Right cardiac atrium (tissue), 5 donors: Measurements from ENCODE around the gene HIPK3. TPM values are rescaled to one million over a fixed set of nuclear protein-coding genes. Genes with fewer than 3 reads are reported as not detected.
"Not testable (repeated sequence)": the region's sequence is repeated elsewhere in the genome, so short reads cannot be mapped to it uniquely, and the experiment has no call there.

Experiments
- ATAC-seq, 2 donors: fragments of 200-7000 bp; cut with Tn5 transposase; one replicate each; pipeline versions ENCODE4 v1.8.0 to v1.9.1; 2020; ENCODE audit warnings: moderate library complexity in 2 of 2, mild to moderate bottlenecking in 1 of 2
- DNase-seq, 3 donors: peaks; one replicate each; pipeline ENCODE4 v3.0.0-alpha.2; 2020
- H3K27ac ChIP-seq: one replicate; pipeline ENCODE4 v1.5.1; 2013; ENCODE audit warnings: mild to moderate bottlenecking, low read length, control low read depth, moderate library complexity
- H3K27me3 ChIP-seq: one replicate; pipeline ENCODE4 v1.6.1; 2013; ENCODE audit not compliant: control insufficient read depth, insufficient read depth
- H3K4me1 ChIP-seq: one replicate; pipeline ENCODE4 v1.6.1; 2013; ENCODE audit warnings: low read length; ENCODE audit not compliant: control insufficient read depth, insufficient read depth
- H3K4me3 ChIP-seq: one replicate; pipeline ENCODE4 v1.5.1; 2013; ENCODE audit warnings: low read length, control low read depth
- H3K9me3 ChIP-seq: one replicate; pipeline ENCODE4 v1.6.1; 2013; ENCODE audit warnings: low read length; ENCODE audit not compliant: control insufficient read depth
- WGBS: extraction: QIAGEN DNeasy Blood & Tissue Kit; methylation state at CpG from one replicate; pipeline ENCODE4 v1.1.7; 2013; 5-methylcytosine and 5-hydroxymethylcytosine counted together
- intact Hi-C, 4 donors: fragments of 100-400 bp; cut with DNase I; formaldehyde crosslinking; loops; one replicate each; pipeline versions ENCODE4 v1.11.0 to v1.14.0; 2022 to 2023
- polyA plus RNA-seq: library from polyadenylated mRNA; stranded (reverse); fragments of 200-250 nt; gene quantifications from one replicate; pipeline ENCODE4 v1.2.3, GENCODE V29; 2013
- total RNA-seq, 4 donors: library from RNA; stranded (reverse); fragmentation: NEBNext Ultra II Directional; extraction: Animal tissue kit (Norgen Biotek cat#: 25700); gene quantifications; one replicate each; pipeline ENCODE4 v1.2.1, GENCODE V29; 2021
- donor health status: healthy with polysubstance abuse.
- donor health status: DM: no; HTN: yes; CAD: no.
- donor health status: DM: no; HTN: no; CAD: no.
- donor health status: DM: no; HTN: yes; CAD: no; lungs with severe emphysema.
- donor health status: DM: yes; HTN: yes; CAD: no.

The HIPK3 gene
- total and polyA plus RNA-seq, 5 donors: 32.0 to 272 (median 229) TPM

- Histone ChIP-seq H3K4me3 (no peak overlapping the region), H3K27me3 (no peaks in the 10 kb centered on the region), H3K4me1 (peaks cover 8% of the 10 kb centered on the region), H3K9me3 (no peaks in the 10 kb centered on the region), H3K27ac (no peak overlapping the region)
- no peak for ATAC-seq
- intact Hi-C loops: no loop called here
- DNase-seq: no peak
- 73% methylated on average over 4 of the region's 4 CpGs for WGBS
Observed at GRCh38 chr11:33303541-33303940, 46.4 kb downstream of the HIPK3 start.

DNA sequence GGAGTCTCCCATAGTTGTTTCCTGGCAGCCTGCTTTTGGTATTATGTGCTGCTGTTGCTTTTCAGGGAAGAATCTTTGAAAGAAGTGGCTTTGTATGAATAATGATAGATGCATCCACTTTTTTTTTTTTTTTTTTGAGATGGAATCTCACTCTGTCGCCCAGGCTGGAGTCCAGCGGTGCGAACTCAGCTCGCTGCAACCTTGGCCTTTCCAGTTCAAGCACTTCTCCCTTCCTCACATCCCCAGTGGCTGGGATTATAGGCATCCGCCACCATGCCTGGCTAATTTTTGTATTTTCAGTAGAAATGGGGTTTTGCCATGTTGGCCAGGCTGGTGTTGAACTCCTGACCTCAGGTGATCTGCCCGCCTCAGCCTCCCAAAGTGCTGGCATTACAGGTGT is 49.6 kb downstream of the HIPK3 start:
- H3K4me1 ChIP-seq, H3K4me3 ChIP-seq, ATAC-seq, H3K27ac ChIP-seq, H3K9me3 ChIP-seq, DNase-seq, intact Hi-C loops, H3K27me3 ChIP-seq: not testable (repeated sequence)
- WGBS: 90% methylated on average over 6 of the region's 6 CpGs

GRCh38 chr11:33307984-33308383 is 50.8 kb downstream of the HIPK3 start:
- H3K4me1 ChIP-seq: peaks cover 2% of the 10 kb centered on the region
- H3K27ac ChIP-seq: no peak overlapping the region
- no peaks in the 10 kb centered on the region for H3K27me3 ChIP-seq
- no peak overlapping the region for H3K4me3 ChIP-seq
- ATAC-seq (no peak), DNase-seq (no peak)
- H3K9me3 ChIP-seq: no peaks in the 10 kb centered on the region
- intact Hi-C loops: no loop called here

DNA sequence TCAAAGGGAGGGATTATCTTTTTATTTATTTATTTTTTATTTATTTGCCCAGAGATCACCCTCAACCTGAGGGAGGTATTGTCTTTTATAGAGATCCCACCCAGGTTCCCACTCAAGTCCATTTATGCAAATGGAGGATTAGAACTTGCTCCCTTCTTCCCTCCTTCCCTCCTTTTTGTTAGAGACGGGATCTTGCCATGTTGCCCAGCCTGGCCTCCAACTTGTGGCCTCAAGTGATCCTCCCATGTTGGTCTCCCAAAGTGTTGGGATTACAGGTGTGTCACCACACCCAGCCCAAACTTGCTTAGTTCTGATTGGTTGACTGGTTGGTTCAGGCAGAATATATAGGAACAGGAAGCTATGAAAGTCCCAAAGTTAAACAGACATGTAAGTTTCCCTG is 51.9 kb downstream of the HIPK3 start:
- no peaks in the 10 kb centered on the region for H3K9me3 ChIP-seq
- 98% methylated on average over 1 of the region's 1 CpG for WGBS
- ATAC-seq (no peak), DNase-seq (no peak)
- peaks cover 3% of the 10 kb centered on the region for H3K4me1 ChIP-seq
- no peak overlapping the region for H3K27ac ChIP-seq
- no peak overlapping the region for H3K4me3 ChIP-seq
- H3K27me3 ChIP-seq: no peaks in the 10 kb centered on the region
- intact Hi-C loops: no loop called here

- no peak for ATAC-seq
- Histone ChIP-seq H3K4me1 (peaks cover 5% of the 10 kb centered on the region), H3K4me3 (no peak overlapping the region), H3K27ac (no peak overlapping the region), H3K9me3 (no peaks in the 10 kb centered on the region), H3K27me3 (no peaks in the 10 kb centered on the region)
- WGBS: 86% methylated on average over 9 of the region's 9 CpGs
- intact Hi-C loops: no loop called here
- no peak for DNase-seq
Observed at GRCh38 chr11:33310720-33311500, 53.7 kb downstream of the HIPK3 start.

DNA sequence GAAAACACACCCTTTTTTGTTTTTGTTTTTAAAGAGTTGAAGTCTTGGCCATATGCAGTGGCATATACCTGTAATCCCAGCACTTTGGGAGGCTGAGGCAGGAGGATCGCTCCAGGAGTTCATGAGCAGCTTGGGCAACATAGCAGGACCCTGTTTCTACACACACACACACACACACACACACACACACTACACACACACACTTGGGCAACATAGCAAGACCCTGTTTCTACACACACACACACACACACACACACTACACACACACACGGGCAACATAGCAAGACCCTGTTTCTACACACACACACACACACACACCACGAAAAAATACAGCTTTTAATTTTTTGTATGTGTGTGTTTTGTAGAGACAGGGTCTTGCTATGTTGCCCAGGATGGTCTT is 54.5 kb downstream of the HIPK3 start:
- no peaks in the 10 kb centered on the region for H3K27me3 ChIP-seq
- no peaks in the 10 kb centered on the region for H3K9me3 ChIP-seq
- peaks cover 8% of the 10 kb centered on the region for H3K4me1 ChIP-seq
- H3K27ac ChIP-seq: no peak overlapping the region
- ATAC-seq (no peak), DNase-seq (no peak)
- no peak overlapping the region for H3K4me3 ChIP-seq
- intact Hi-C loops: no loop called here
- WGBS: 91% methylated on average over 3 of the region's 3 CpGs

DNA sequence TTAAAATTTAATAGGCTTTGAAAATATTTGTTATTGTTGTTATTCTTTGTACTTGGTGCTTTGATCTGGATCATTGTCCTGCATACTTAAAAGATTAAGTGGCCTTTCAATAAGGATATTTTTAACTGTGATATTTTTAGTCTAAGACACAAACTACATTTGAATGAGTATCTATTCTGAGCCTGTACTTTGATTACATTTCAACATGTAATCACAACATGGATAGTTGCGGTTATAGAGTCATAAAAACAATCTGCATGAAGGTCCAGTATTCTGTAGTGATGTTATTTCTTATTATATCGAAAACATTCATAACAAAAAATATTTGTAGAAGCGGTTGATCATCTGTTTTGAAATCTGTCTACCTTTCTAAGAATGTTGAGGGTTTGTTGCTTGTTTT is 58.6 kb downstream of the HIPK3 start:
- Histone ChIP-seq H3K27me3 (no peaks in the 10 kb centered on the region), H3K4me3 (no peak overlapping the region), H3K4me1 (peaks cover 13% of the 10 kb centered on the region), H3K9me3 (no peaks in the 10 kb centered on the region), H3K27ac (no peak overlapping the region)
- WGBS: 57% methylated on average over 3 of the region's 3 CpGs
- peak in 1 of 2 donors; percentile 34 for ATAC-seq
- intact Hi-C loops: no loop called here
- no peak for DNase-seq

DNA sequence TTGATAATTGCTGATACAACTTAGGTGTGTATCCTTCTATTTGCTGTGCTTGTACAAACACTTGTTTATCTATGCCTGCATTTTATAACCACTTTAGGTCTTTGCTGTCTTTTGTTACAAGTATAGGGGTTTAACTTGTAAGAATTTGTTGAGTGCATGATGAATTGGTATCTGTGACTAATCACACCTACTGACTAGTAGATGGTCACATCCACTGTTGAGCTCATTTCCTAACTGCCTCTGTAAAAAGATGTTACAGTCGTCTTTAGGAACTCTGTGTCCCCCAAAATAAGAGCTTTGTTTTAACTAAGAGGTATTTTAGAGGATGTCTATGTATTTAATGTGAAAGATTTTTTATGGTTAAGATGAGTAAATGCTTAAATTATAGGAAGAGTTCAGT is 60.5 kb downstream of the HIPK3 start:
- Histone ChIP-seq H3K9me3 (no peaks in the 10 kb centered on the region), H3K27ac (no peak overlapping the region), H3K4me1 (peaks cover 13% of the 10 kb centered on the region), H3K4me3 (no peak overlapping the region), H3K27me3 (no peaks in the 10 kb centered on the region)
- WGBS: 37% methylated on average over 1 of the region's 1 CpG
- intact Hi-C loops: no loop called here
- ATAC-seq (no peak), DNase-seq (no peak)

- Histone ChIP-seq H3K4me1 (peaks cover 15% of the 10 kb centered on the region), H3K9me3 (no peaks in the 10 kb centered on the region), H3K27me3 (no peaks in the 10 kb centered on the region), H3K4me3 (no peak overlapping the region), H3K27ac (peak overlapping the region; percentile 53)
- DNase-seq (no peak), ATAC-seq (no peak)
- intact Hi-C loops: no loop called here
- 25% methylated on average over 1 of the region's 1 CpG for WGBS
Observed at GRCh38 chr11:33320016-33320813, 63.0 kb downstream of the HIPK3 start.

DNA sequence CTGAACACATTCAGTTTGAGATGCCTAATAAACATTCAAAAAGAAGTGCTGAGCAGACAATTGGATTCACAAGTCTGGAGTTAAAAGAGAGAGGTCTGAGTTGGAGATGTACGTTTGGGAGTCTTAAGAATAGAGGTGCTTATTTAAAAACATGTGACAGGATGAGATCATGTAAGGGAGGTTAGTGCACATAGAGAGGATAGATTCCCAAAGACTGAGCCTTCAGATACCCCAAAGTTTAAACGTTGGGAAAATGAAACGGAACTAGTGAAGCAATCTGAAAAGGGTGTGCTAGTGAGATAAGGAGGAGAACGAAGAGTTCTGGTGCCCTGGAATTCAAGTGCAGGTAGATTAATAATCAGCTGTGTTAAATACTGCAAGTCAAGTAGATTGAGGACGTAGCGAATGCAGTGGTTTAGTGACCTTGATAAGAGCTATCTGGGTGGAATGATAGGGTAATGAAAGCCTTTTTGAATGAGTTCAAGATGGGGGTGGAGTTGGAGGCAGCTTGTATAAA is 63.7 kb downstream of the HIPK3 start:
- DNase-seq: no peak
- Histone ChIP-seq H3K9me3 (no peaks in the 10 kb centered on the region), H3K4me1 (peaks cover 13% of the 10 kb centered on the region), H3K27me3 (no peaks in the 10 kb centered on the region), H3K4me3 (no peak overlapping the region), H3K27ac (peak overlapping the region; percentile 70)
- intact Hi-C loops: no loop called here
- peak; percentile 16 to 37 for ATAC-seq
- WGBS: 20% methylated on average over 6 of the region's 6 CpGs

- DNase-seq (no peak), ATAC-seq (no peak)
- intact Hi-C loops: no loop called here
- no peak overlapping the region for H3K4me3 ChIP-seq
- peaks cover 12% of the 10 kb centered on the region for H3K4me1 ChIP-seq
- no peak overlapping the region for H3K27ac ChIP-seq
- H3K9me3 ChIP-seq: no peaks in the 10 kb centered on the region
- H3K27me3 ChIP-seq: no peaks in the 10 kb centered on the region
Observed at GRCh38 chr11:33321422-33321821, 64.2 kb downstream of the HIPK3 start.
